ENCODE measurements around the gene VTI1A. TPM values are rescaled to one million over a fixed set of nuclear protein-coding genes. Genes with fewer than 3 reads are reported as not detected.

The VTI1A gene
- total and polyA plus RNA-seq, 4 donors, result 5.5 to 26.9 (median 13.1) TPM

GRCh38 chr10:112768121-112768520 lies 321.1 kb downstream of the VTI1A start (continued):
- TF ChIP-seq CTCF (IDR thresholded peaks at IDR 0.05; ENCODE audit: low read depth, low read length, missing input control) (no peak), FOXA2 (IDR thresholded peaks at IDR 0.05) (no peak), SP1 (IDR thresholded peaks at IDR 0.05) (no peak), FOXA1 (IDR thresholded peaks at IDR 0.05) (no peak)
- TF ChIP-seq, protein P1, sequence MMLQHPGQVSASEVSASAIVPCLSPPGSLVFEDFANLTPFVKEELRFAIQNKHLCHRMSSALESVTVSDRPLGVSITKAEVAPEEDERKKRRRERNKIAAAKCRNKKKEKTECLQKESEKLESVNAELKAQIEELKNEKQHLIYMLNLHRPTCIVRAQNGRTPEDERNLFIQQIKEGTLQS (IDR thresholded peaks at IDR 0.05), result no peak

DNA sequence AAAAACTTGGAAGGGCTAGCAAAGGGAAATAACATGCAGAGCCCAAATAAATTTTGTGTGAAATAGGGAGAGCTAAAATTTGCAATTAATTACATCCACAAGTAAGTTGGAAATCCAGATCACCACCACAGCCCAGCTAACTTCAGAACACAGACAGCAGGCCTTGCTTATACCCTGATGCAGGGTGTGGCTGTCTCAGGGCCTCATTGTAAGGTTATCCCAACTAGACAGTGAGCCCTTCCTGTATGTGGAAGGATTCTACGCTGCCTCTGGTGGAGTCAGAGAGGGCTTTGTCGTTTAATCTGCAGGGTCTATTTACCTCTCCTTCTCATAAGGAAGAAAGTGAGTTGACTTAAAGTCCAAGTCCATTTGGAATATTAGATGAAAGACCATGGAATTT lies 322.1 kb downstream of the VTI1A start:
- H3K27ac ChIP-seq (ENCODE audit: low read depth in 1 of 2, low read length in 2 of 2), result no peak overlapping the region
- WGBS, result 97% methylated on average over 2 of the region's 2 CpGs
- TF ChIP-seq FOXA1 (IDR thresholded peaks at IDR 0.05), result no peak
- H3K4me3 ChIP-seq (ENCODE audit: low read depth in 1 of 3, low read length in 3 of 3), result no peak overlapping the region
- no peak for DNase-seq (ENCODE audit: low spot score)
- no peaks in the 10 kb centered on the region for H3K27me3 ChIP-seq (ENCODE audit: control insufficient read depth in 4 of 4, insufficient read depth in 4 of 4, low read length in 3 of 4)
- H3K4me1 ChIP-seq (ENCODE audit: control insufficient read depth in 4 of 4, insufficient read depth in 4 of 4, low read length in 3 of 4), result no peaks in the 10 kb centered on the region
- H3K9me3 ChIP-seq (ENCODE audit: control insufficient read depth in 4 of 4, low read length in 3 of 4), result no peaks in the 10 kb centered on the region
- no peaks in the 10 kb centered on the region for H3K36me3 ChIP-seq (ENCODE audit: control insufficient read depth in 4 of 4, insufficient read depth in 3 of 4, low read depth in 1 of 4, low read length in 3 of 4)
- H3K9ac ChIP-seq (ENCODE audit: low read depth in 1 of 2, low read length in 2 of 2), result no peak overlapping the region

GRCh38 chr10:112769611-112770370 lies 322.8 kb downstream of the VTI1A start:
- Histone ChIP-seq H3K9me3 (ENCODE audit: control insufficient read depth in 4 of 4, low read length in 3 of 4) (no peaks in the 10 kb centered on the region), H3K27ac (ENCODE audit: low read depth in 1 of 2, low read length in 2 of 2) (no peak overlapping the region), H3K9ac (ENCODE audit: low read depth in 1 of 2, low read length in 2 of 2) (no peak overlapping the region), H3K27me3 (ENCODE audit: control insufficient read depth in 4 of 4, insufficient read depth in 4 of 4, low read length in 3 of 4) (no peaks in the 10 kb centered on the region), H3K4me3 (ENCODE audit: low read depth in 1 of 3, low read length in 3 of 3) (no peak overlapping the region), H3K4me1 (ENCODE audit: control insufficient read depth in 4 of 4, insufficient read depth in 4 of 4, low read length in 3 of 4) (no peaks in the 10 kb centered on the region), H3K36me3 (ENCODE audit: control insufficient read depth in 4 of 4, insufficient read depth in 3 of 4, low read depth in 1 of 4, low read length in 3 of 4) (no peaks in the 10 kb centered on the region)
- 93% methylated on average over 6 of the region's 6 CpGs for WGBS
- TF ChIP-seq EGR1 (IDR thresholded peaks at IDR 0.05; ENCODE audit: low read depth in 2 of 2), result no peak
- TF ChIP-seq JUND (IDR thresholded peaks at IDR 0.05), result no peak
- TF ChIP-seq FOXA2 (IDR thresholded peaks at IDR 0.05), result no peak
- no peak for TF ChIP-seq HNF4A (conservative IDR thresholded peaks at IDR 0.05)
- TF ChIP-seq HNF4G (IDR thresholded peaks at IDR 0.05), result no peak
- TF ChIP-seq RAD21 (IDR thresholded peaks at IDR 0.05), result no peak
- TF ChIP-seq NR2F2 (IDR thresholded peaks at IDR 0.05), result no peak
- TF ChIP-seq SP1 (IDR thresholded peaks at IDR 0.05), result no peak
- no peak for DNase-seq (ENCODE audit: low spot score)

- WGBS, result over 99% methylated on average over 3 of the region's 3 CpGs
- no peak overlapping the region for H3K9ac ChIP-seq (ENCODE audit: low read depth in 1 of 2, low read length in 2 of 2)
- no peak for TF ChIP-seq GABPA (IDR thresholded peaks at IDR 0.05 in 1 of 2, conservative IDR thresholded peaks at IDR 0.05 in 1 of 2)
- no peak for TF ChIP-seq CTCF (IDR thresholded peaks at IDR 0.05; ENCODE audit: low read depth, low read length, missing input control)
- no peak for TF ChIP-seq EGR1 (IDR thresholded peaks at IDR 0.05; ENCODE audit: low read depth in 2 of 2)
- no peak for TF ChIP-seq HNF4G (IDR thresholded peaks at IDR 0.05)
- TF ChIP-seq REST (IDR thresholded peaks at IDR 0.05), result no peak
- TF ChIP-seq FOXA2 (IDR thresholded peaks at IDR 0.05), result no peak
- TF ChIP-seq FOXA1 (IDR thresholded peaks at IDR 0.05), result no peak
- no peak for TF ChIP-seq RAD21 (IDR thresholded peaks at IDR 0.05)
- TF ChIP-seq HNF4A (conservative IDR thresholded peaks at IDR 0.05), result no peak
- no peak for TF ChIP-seq TAF1 (conservative IDR thresholded peaks at IDR 0.05)
- no peak for TF ChIP-seq JUND (IDR thresholded peaks at IDR 0.05)
- no peak for TF ChIP-seq RXRA (IDR thresholded peaks at IDR 0.05)
- no peak for TF ChIP-seq MAX (IDR thresholded peaks at IDR 0.05)
These were observed 324.7 kb downstream of the VTI1A start for GRCh38 chr10:112771733-112772132.

More at GRCh38 chr10:112771733-112772132, 324.7 kb downstream of the VTI1A start:
- H3K9me3 ChIP-seq (ENCODE audit: control insufficient read depth in 4 of 4, low read length in 3 of 4), result no peaks in the 10 kb centered on the region
- H3K36me3 ChIP-seq (ENCODE audit: control insufficient read depth in 4 of 4, insufficient read depth in 3 of 4, low read depth in 1 of 4, low read length in 3 of 4), result no peaks in the 10 kb centered on the region
- peaks cover 0 to 9% (median 2%) of the 10 kb centered on the region in 4 donors for H3K4me1 ChIP-seq (ENCODE audit: control insufficient read depth in 4 of 4, insufficient read depth in 4 of 4, low read length in 3 of 4)
- no peak overlapping the region for H3K4me3 ChIP-seq (ENCODE audit: low read depth in 1 of 3, low read length in 3 of 3)
- no peak overlapping the region for H3K27ac ChIP-seq (ENCODE audit: low read depth in 1 of 2, low read length in 2 of 2)
- no peak for DNase-seq (ENCODE audit: low spot score)
- H3K27me3 ChIP-seq (ENCODE audit: control insufficient read depth in 4 of 4, insufficient read depth in 4 of 4, low read length in 3 of 4), result no peaks in the 10 kb centered on the region

Measured in liver (tissue), 9 donors.